HG02852 (cell line): ENCODE data around the gene GPC6.
"Not testable (repeated sequence)": the region's sequence is repeated elsewhere in the genome, so short reads cannot be mapped to it uniquely, and the experiment has no call there.

Experiments
- ATAC-seq: cut with Tn5 transposase; IDR thresholded peaks from one replicate; pipeline ENCODE4 v1.9.1; 2021; ENCODE audit warnings: mild to moderate bottlenecking, moderate library complexity; ENCODE audit not compliant: unreplicated experiment

Gene GPC6

GRCh38 chr13:94329754-94330551 is 1103.3 kb downstream of the GPC6 start:
- no peak for ATAC-seq

- ATAC-seq, result no peak
These were observed 1104.0 kb downstream of the GPC6 start for GRCh38 chr13:94330552-94331071.

- no peak for ATAC-seq
These were observed 1104.7 kb downstream of the GPC6 start for GRCh38 chr13:94331281-94331680.

- ATAC-seq, result no peak
These were observed 1105.9 kb downstream of the GPC6 start for GRCh38 chr13:94332359-94333096.

GRCh38 chr13:94333131-94333820 is 1106.7 kb downstream of the GPC6 start:
- no peak for ATAC-seq

GRCh38 chr13:94335761-94336526 is 1109.3 kb downstream of the GPC6 start:
- no peak for ATAC-seq

GRCh38 chr13:94339116-94339687 is 1112.6 kb downstream of the GPC6 start:
- ATAC-seq, result no peak

GRCh38 chr13:94342436-94343242 is 1116.0 kb downstream of the GPC6 start:
- ATAC-seq, result no peak

- ATAC-seq, result no peak
These were observed 1116.6 kb downstream of the GPC6 start for GRCh38 chr13:94343243-94343585.

GRCh38 chr13:94343687-94344086 is 1117.1 kb downstream of the GPC6 start:
- not testable (repeated sequence) for ATAC-seq

- ATAC-seq, result no peak
These were observed 1117.7 kb downstream of the GPC6 start for GRCh38 chr13:94344126-94344818.

- ATAC-seq, result no peak
These were observed 1119.0 kb downstream of the GPC6 start for GRCh38 chr13:94345374-94346195.

- ATAC-seq, result no peak
These were observed 1119.8 kb downstream of the GPC6 start for GRCh38 chr13:94346261-94347019.

- peak; percentile 54 for ATAC-seq
These were observed 1124.8 kb downstream of the GPC6 start for GRCh38 chr13:94351292-94351990.

GRCh38 chr13:94352057-94352456 is 1125.5 kb downstream of the GPC6 start:
- no peak for ATAC-seq

- ATAC-seq, result no peak
These were observed 1126.6 kb downstream of the GPC6 start for GRCh38 chr13:94353167-94353710.
